OCI-LY3 (cell line): ENCODE data around the gene RSPH9.
"Not testable (repeated sequence)": the region's sequence is repeated elsewhere in the genome, so short reads cannot be mapped to it uniquely, and the experiment has no call there.

Source experiments
- CTCF ChIP-seq: fragments of 200-600, 300-600 bp; sonication (generic); IDR thresholded peaks from 2 replicates; pipeline ENCODE4 v1.5.1; 2014; ENCODE audit warnings: antibody characterized with exemption, low read length, low read depth
- EZH2phosphoT487 ChIP-seq: fragments of 200-600 bp; shearing (Covaris generic); IDR thresholded peaks from 2 replicates; pipeline ENCODE4 v1.6.1; 2018; ENCODE audit warnings: antibody characterized with exemption, mixed run types, low read depth

GRCh38 chr6:43652822-43653221 is 8.0 kb downstream of the RSPH9 start:
- not testable (repeated sequence) for TF ChIP-seq CTCF, EZH2phosphoT487
